Loucy (cell line): ENCODE measurements around the gene OR5B3.

Experiments
- H2AFZ ChIP-seq: fragments of 200-600 bp; sonication (generic); 2 replicates; pipeline ENCODE4 v1.6.0; 2016; ENCODE audit warnings: antibody characterized with exemption, mild to moderate bottlenecking, low read length, moderate library complexity
- H3F3A ChIP-seq: fragments of 200-600 bp; 2 replicates; pipeline ENCODE4 v1.6.0; 2016; ENCODE audit warnings: antibody characterized with exemption, low read depth, mild to moderate bottlenecking
- H3K27me3 ChIP-seq: fragments of 200-600 bp; sonication (generic); 2 replicates; pipeline ENCODE4 v1.6.1; 2014; ENCODE audit warnings: low read length, mild to moderate bottlenecking; ENCODE audit not compliant: insufficient read depth, poor library complexity, severe bottlenecking
- H3K36me3 ChIP-seq: fragments of 200-600 bp; sonication (generic); 2 replicates; pipeline ENCODE4 v1.6.1; 2016; ENCODE audit warnings: low read length; ENCODE audit not compliant: insufficient read depth
- H3K4me1 ChIP-seq: fragments of 200-600 bp; sonication (generic); 2 replicates; pipeline ENCODE4 v1.5.1; 2014; ENCODE audit warnings: low read length, mild to moderate bottlenecking; ENCODE audit not compliant: insufficient read depth, poor library complexity, severe bottlenecking
- H3K4me2 ChIP-seq: fragments of 200-600 bp; sonication (generic); 2 replicates; pipeline ENCODE4 v1.6.0; 2014; ENCODE audit warnings: antibody characterized with exemption, low read length, low read depth, mild to moderate bottlenecking; ENCODE audit not compliant: poor library complexity, severe bottlenecking
- H3K4me3 ChIP-seq: fragments of 200-600 bp; sonication (generic); 2 replicates; pipeline ENCODE4 v1.5.1; 2014; ENCODE audit warnings: low read length, mild to moderate bottlenecking, mixed read lengths; ENCODE audit not compliant: poor library complexity, severe bottlenecking
- H3K79me2 ChIP-seq: fragments of 200-600 bp; sonication (generic); 2 replicates; pipeline ENCODE4 v1.6.1; 2014; ENCODE audit warnings: low read length; ENCODE audit not compliant: insufficient read depth
- H3K9ac ChIP-seq: fragments of 200-600 bp; sonication (generic); 2 replicates; pipeline ENCODE4 v1.6.0; 2014; ENCODE audit warnings: mild to moderate bottlenecking, low read depth, low read length, moderate library complexity; ENCODE audit not compliant: poor library complexity, severe bottlenecking
- H3K9me2 ChIP-seq: fragments of 200-600 bp; sonication (generic); replicated peaks from 2 replicates; pipeline ENCODE4 v1.6.1; 2016; ENCODE audit warnings: low read depth, low read length, mixed read lengths
- H3K9me3 ChIP-seq: fragments of 200-600 bp; sonication (generic); 2 replicates; pipeline ENCODE4 v1.6.1; 2014; ENCODE audit warnings: mild to moderate bottlenecking, antibody characterized with exemption, low read length, low read depth; ENCODE audit not compliant: insufficient read depth
- H4K20me1 ChIP-seq: fragments of 200-600 bp; sonication (generic); 2 replicates; pipeline ENCODE4 v1.6.0; 2014; ENCODE audit warnings: antibody characterized with exemption, low read length, mild to moderate bottlenecking; ENCODE audit not compliant: insufficient read depth, poor library complexity, severe bottlenecking
- EZH2phosphoT487 ChIP-seq: fragments of 200-600 bp; IDR thresholded peaks from 2 replicates; pipeline ENCODE4 v1.6.1; 2018; ENCODE audit warnings: antibody characterized with exemption, mild to moderate bottlenecking, moderate library complexity, borderline replicate concordance
- TF ChIP-seq, protein P1 (sequence below): fragments of 200-600 bp; sonication (generic); conservative IDR thresholded peaks from 2 replicates; pipeline ENCODE4 v1.5.1; 2014; ENCODE audit warnings: mild to moderate bottlenecking, antibody characterized with exemption, low read length

The OR5B3 gene

DNA sequence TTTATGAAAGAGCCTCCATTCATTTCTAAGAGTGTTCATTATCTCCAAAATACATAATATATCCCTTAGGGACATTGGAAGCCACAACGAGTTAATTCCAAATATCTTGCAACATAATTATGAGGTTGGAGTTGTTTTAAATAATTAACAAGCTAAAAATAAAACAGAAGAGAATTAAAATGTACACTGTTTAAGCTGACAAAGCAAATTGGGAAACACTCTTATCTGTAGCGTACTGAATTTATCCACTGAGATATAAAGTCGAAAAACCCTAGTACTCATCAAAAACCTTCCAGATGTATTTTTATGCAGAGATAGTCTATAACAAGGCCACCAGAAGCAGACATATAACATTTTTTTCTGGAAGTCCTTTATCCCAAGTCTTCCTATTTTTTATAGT lies 27.5 kb upstream of the OR5B3 start:
- H3K9me3 ChIP-seq, result no peaks in the 10 kb centered on the region
- no peaks in the 10 kb centered on the region for H3K9me2 ChIP-seq
- H3K4me3 ChIP-seq, result no peak overlapping the region
- TF ChIP-seq, protein P1, sequence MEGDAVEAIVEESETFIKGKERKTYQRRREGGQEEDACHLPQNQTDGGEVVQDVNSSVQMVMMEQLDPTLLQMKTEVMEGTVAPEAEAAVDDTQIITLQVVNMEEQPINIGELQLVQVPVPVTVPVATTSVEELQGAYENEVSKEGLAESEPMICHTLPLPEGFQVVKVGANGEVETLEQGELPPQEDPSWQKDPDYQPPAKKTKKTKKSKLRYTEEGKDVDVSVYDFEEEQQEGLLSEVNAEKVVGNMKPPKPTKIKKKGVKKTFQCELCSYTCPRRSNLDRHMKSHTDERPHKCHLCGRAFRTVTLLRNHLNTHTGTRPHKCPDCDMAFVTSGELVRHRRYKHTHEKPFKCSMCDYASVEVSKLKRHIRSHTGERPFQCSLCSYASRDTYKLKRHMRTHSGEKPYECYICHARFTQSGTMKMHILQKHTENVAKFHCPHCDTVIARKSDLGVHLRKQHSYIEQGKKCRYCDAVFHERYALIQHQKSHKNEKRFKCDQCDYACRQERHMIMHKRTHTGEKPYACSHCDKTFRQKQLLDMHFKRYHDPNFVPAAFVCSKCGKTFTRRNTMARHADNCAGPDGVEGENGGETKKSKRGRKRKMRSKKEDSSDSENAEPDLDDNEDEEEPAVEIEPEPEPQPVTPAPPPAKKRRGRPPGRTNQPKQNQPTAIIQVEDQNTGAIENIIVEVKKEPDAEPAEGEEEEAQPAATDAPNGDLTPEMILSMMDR, result no peak
- TF ChIP-seq EZH2phosphoT487, result no peak
- no peaks in the 10 kb centered on the region for H4K20me1 ChIP-seq
- no peak overlapping the region for H3K4me2 ChIP-seq
- H2AFZ ChIP-seq, result no peak overlapping the region
- no peaks in the 10 kb centered on the region for H3K27me3 ChIP-seq
- no peaks in the 10 kb centered on the region for H3K36me3 ChIP-seq
- H3K9ac ChIP-seq, result no peak overlapping the region
- H3K4me1 ChIP-seq, result no peaks in the 10 kb centered on the region
- H3K79me2 ChIP-seq, result no peaks in the 10 kb centered on the region
- no peaks in the 10 kb centered on the region for H3F3A ChIP-seq

DNA sequence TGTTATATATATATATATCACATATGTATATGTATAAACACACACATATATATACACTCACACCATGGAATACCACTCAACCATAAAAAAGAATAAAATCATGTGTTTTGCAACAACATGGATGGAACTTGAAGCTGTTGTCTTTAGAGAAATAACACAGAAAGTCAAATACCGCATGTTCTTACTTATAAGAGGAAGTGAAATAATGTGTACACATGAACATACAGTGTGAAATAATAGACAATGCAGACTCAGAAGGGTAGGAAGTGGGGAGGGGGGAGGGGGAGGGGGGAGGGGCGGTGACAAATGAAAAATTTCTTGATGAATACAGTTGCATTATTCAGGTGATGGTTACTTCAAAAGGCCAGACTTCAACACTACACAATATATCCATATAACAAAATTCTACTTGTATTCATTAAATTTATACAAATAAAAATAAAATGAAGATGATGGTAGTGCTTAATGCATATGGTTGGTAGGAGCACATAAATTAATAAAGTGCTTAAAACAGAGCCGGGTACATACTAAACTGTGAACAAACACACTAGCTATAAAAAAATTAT lies 27.0 kb upstream of the OR5B3 start:
- no peak overlapping the region for H3K9ac ChIP-seq

DNA sequence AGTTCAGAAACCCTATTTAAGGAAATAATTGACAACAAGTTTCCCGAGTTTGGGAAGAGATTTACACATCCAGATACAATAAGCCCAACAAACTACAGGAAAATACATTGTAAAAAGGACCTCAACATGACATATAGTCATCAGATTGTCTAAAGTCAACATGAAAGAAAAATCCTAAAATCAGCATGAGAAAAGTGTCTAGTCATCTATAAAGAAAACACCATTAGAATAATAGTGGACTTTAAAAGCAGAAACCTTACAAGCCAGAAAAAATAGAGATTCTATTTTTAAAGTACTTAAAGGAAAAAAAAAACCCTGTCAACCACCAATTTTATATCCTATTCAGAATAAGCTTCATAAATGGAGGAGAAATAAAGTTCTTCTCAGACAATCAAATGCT lies 22.6 kb upstream of the OR5B3 start:
- no peaks in the 10 kb centered on the region for H3K79me2 ChIP-seq
- H3K9me3 ChIP-seq, result no peaks in the 10 kb centered on the region
- no peak overlapping the region for H2AFZ ChIP-seq
- H3F3A ChIP-seq, result no peaks in the 10 kb centered on the region
- H3K4me2 ChIP-seq, result no peak overlapping the region
- H3K9ac ChIP-seq, result no peak overlapping the region
- H3K4me3 ChIP-seq, result no peak overlapping the region
- no peak for TF ChIP-seq EZH2phosphoT487
- TF ChIP-seq, protein P1, result no peak
- no peaks in the 10 kb centered on the region for H4K20me1 ChIP-seq
- H3K36me3 ChIP-seq, result no peaks in the 10 kb centered on the region
- H3K27me3 ChIP-seq, result no peaks in the 10 kb centered on the region
- H3K9me2 ChIP-seq, result no peaks in the 10 kb centered on the region
- no peaks in the 10 kb centered on the region for H3K4me1 ChIP-seq

More for the DNA sequence above, 27.0 kb upstream of the OR5B3 start:
- no peak overlapping the region for H3K4me2 ChIP-seq
- no peaks in the 10 kb centered on the region for H4K20me1 ChIP-seq
- no peak overlapping the region for H3K4me3 ChIP-seq
- TF ChIP-seq, protein P1, result no peak
- TF ChIP-seq EZH2phosphoT487, result no peak
- no peaks in the 10 kb centered on the region for H3F3A ChIP-seq
- no peaks in the 10 kb centered on the region for H3K79me2 ChIP-seq
- no peaks in the 10 kb centered on the region for H3K36me3 ChIP-seq
- H2AFZ ChIP-seq, result no peak overlapping the region
- no peaks in the 10 kb centered on the region for H3K9me2 ChIP-seq
- no peaks in the 10 kb centered on the region for H3K4me1 ChIP-seq
- H3K27me3 ChIP-seq, result no peaks in the 10 kb centered on the region
- H3K9me3 ChIP-seq, result no peaks in the 10 kb centered on the region
